CD4-positive, alpha-beta T cell treated with Interleukin-6 at 100 ng/mL for 8 hours (primary cell): ENCODE data around the gene PWWP3B.
"Not testable (repeated sequence)": the region's sequence is repeated elsewhere in the genome, so short reads cannot be mapped to it uniquely, and the experiment has no call there.

Source experiments
- DNase-seq: peaks from one replicate; pipeline ENCODE4 v3.0.0-alpha.2; 2020; ENCODE audit warnings: mixed read lengths, low spot score

The PWWP3B gene

GRCh38 chrX:106168107-106168506 is at the start of gene PWWP3B:
TSS of gene PWWP3B (plus strand) at chrX:106168305. CDS start at chrX:106205433, 37,128 bp downstream.
- DNase-seq = no peak

DNA sequence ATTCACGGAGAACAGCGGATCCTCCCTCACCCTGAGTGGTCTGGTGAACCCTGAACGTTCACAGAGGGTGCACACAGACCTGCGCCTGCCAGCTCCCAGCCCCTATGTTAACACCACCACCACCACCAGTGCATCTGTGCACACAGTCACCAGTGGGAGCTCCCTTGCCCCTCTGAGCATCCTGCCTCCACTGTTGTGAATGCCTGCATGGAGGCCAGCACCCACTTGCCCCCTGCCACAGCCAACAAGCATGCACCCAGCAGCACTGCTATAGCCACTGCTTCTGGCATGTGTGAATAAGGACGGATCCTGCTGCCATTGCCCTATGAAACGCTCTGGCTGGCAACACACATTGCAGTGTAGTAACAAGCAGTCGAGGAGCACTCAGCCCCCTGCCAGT is 29.1 kb upstream of the PWWP3B start:
- DNase-seq = no peak

DNA sequence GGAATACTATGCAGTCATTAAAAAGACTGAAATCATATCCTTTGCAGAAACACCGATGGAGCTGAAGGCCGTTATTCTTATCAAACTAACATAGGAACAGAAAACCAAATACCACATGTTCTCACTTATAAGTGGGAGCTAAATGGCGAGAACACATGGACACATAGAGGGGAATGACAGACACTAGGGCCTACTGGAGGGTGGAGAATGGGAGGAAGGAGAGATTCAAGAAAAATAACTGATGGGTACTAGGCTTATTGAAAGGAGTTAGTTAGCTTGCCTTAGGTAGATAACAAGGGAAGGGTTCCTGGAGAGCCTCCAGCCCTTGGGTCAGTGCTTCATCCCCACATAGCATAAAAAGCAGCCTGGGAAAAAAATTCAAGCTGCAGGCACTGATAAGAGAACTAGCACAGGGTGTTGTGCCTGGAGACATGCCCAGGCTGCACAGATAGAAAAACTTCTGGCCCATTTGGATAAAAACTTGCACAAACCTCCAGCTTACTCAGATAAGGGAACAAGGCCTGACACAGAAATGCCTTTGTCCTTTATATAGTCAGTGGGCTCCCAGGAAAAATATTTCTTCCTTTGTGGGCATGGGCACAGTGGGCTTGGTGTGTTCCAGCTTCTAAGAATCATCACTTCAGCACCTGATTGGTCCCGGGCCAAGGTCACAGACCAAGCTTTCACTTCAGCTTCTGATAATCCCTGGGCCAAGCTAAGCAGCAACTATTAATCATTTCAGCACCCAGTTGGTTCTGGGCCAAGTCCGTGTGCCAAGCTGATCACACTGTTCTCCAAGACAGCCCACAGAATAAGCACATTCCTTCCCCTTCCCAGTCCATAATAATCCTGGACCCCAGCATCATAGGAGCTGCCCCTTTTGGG is 23.1 kb upstream of the PWWP3B start:
- DNase-seq = no peak

GRCh38 chrX:106150701-106151100 is 17.4 kb upstream of the PWWP3B start:
- no peak for DNase-seq

- DNase-seq = no peak
Observed at GRCh38 chrX:106159861-106160282, 8.2 kb upstream of the PWWP3B start.

- DNase-seq = no peak
Observed at GRCh38 chrX:106170318-106170717, 2.2 kb downstream of the PWWP3B start.

- no peak for DNase-seq
Observed at GRCh38 chrX:106171293-106171820, 3.3 kb downstream of the PWWP3B start.

GRCh38 chrX:106177106-106177981 is 9.2 kb downstream of the PWWP3B start:
- no peak for DNase-seq

DNA sequence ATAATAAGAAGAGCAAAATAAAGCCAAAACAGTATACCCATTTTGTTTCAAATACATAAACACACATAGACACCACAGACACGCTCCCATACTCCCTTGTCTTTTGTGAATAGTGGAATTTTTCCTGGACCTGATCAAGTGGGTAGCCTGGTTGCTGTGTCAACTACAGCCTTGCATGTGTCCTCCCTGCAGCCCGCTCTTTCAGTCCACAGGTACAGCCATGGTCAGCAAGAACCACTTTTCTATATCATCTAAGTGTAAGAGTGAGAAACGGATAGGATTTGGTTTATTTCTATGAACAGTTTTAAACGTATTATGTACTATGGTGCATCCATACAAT is 9.8 kb downstream of the PWWP3B start:
- no peak for DNase-seq

DNA sequence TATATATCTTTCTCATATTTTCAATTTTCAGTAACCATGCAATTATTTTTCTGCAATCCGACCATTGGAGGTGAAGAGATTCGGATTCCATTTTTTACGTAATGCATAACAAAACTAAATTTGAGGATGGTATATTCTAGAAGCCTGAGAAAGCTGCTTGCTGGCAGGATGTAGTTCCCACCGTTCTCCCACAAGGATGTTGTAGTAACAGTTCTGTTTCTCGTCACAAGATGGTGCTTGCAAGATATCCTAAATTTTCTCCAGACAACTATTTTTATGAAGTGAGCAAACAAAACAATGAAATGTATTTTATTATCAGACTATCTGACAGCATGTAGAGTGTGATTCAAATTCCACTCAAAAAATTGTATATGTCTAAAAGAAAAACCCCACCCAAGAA is 10.7 kb downstream of the PWWP3B start:
- DNase-seq = no peak

GRCh38 chrX:106183685-106184084 is 15.6 kb downstream of the PWWP3B start:
- not testable (repeated sequence) for DNase-seq

DNA sequence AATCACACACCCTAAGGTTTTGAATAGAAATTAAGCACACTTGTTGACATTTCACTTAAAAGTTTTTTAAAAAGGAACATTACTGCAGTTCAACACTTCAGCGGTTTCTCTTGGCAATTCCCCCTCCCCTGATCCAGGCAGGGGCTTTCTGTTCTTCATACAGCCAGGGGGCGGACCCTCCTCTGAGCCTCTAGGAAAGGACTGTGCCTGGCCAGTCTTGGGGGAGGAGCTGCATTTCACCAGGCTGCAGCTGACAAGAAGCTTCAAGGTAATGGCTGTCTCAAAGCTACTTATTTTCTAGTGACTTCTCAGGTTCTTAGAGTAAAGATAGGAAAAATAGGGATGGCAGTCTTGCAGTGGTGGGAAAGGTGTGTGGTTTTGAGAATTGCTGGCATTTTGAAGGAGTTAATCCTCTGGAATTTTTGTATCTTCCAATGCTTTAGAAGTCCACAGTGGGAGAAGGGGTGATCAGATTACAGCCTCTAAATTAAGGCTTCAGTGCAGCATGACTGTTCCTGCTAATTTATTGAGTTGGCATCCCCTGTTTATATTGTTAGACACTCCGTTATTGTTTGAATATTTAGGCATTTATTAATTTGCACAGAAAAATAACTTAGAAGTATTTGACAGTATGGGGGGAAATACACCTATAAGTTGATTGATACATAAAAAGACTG is 33.5 kb downstream of the PWWP3B start:
- no peak for DNase-seq

- no peak for DNase-seq
Observed at GRCh38 chrX:106203315-106203714, 35.2 kb downstream of the PWWP3B start.

DNA sequence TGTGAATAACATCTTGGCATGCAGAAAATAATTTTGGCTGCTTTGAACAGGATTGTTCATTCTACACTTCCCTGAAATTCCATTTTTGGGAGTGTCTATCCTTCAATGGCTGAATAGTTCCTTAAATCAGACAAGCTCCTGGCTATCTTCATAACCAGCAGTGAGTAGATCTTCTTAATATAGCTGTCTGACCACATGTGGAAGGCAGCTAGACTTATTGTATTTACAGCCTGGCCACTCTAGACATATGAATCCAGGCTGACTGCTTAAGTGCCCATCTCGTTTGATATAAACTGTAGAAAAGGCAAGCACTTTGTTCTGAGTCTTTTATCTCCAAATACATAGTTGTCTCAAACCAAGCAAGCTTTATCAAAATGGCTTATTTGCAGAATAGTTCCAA is 40.0 kb downstream of the PWWP3B start:
- no peak for DNase-seq
